IPS-20b (cell line): ENCODE results near the gene GABBR2.

Experiments used
- H3K27ac ChIP-seq: one replicate; pipeline ENCODE4 v1.5.1; 2013; ENCODE audit warnings: low read length
- H3K27me3 ChIP-seq: 2 replicates; pipeline ENCODE4 v1.6.1; 2013; ENCODE audit warnings: mild to moderate bottlenecking, low read length, inconsistent platforms; ENCODE audit not compliant: insufficient read depth
- H3K36me3 ChIP-seq: 2 replicates; pipeline ENCODE4 v1.6.1; 2013; ENCODE audit warnings: low read depth, mild to moderate bottlenecking, inconsistent platforms, low read length, moderate library complexity; ENCODE audit not compliant: insufficient read depth
- H3K4me1 ChIP-seq: 2 replicates; pipeline ENCODE4 v1.6.1; 2013; ENCODE audit warnings: mild to moderate bottlenecking, control low read depth, inconsistent platforms, low read length, moderate library complexity; ENCODE audit not compliant: insufficient read depth
- H3K4me3 ChIP-seq: 2 replicates; pipeline ENCODE4 v1.5.1; 2013; ENCODE audit warnings: mild to moderate bottlenecking, low read length, inconsistent platforms
- H3K9ac ChIP-seq: 2 replicates; pipeline ENCODE4 v1.6.1; 2013; ENCODE audit warnings: low read depth, mild to moderate bottlenecking, inconsistent platforms, low read length, moderate library complexity
- H3K9me3 ChIP-seq: 2 replicates; pipeline ENCODE4 v1.6.1; 2013; ENCODE audit warnings: mild to moderate bottlenecking, low read depth, low read length, inconsistent platforms; ENCODE audit not compliant: insufficient read depth

Gene GABBR2

GRCh38 chr9:98584059-98584458 is 124.7 kb downstream of the GABBR2 start:
- Histone ChIP-seq H3K36me3 (no peaks in the 10 kb centered on the region), H3K27me3 (no peaks in the 10 kb centered on the region), H3K9ac (no peak overlapping the region), H3K4me1 (no peaks in the 10 kb centered on the region), H3K9me3 (no peaks in the 10 kb centered on the region), H3K4me3 (no peak overlapping the region), H3K27ac (no peak overlapping the region)

GRCh38 chr9:98583417-98583816 is 125.3 kb downstream of the GABBR2 start:
- H3K4me3 ChIP-seq = no peak overlapping the region
- no peaks in the 10 kb centered on the region for H3K4me1 ChIP-seq
- H3K36me3 ChIP-seq = no peaks in the 10 kb centered on the region
- H3K27me3 ChIP-seq = no peaks in the 10 kb centered on the region
- no peak overlapping the region for H3K27ac ChIP-seq
- H3K9me3 ChIP-seq = no peaks in the 10 kb centered on the region
- no peak overlapping the region for H3K9ac ChIP-seq

DNA sequence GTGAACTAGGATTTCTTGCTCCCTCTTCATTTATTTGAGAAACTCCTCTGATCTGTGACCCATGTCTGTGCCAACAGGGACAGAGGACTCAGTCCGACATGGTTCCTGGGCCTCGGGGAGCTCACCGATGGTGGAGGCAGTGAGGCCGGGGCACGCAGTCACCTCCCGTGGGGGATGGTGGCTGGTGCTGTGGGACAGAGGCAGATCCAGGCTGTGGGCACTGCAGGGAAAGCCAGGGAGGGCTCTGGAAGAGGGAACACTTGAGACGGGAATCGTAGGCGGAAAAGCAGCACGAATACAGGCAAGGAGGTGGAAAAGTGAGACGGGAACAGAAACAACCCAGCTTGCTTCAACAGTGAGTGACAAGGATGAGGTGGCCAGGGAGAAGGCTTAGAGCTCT is 127.8 kb downstream of the GABBR2 start:
- Histone ChIP-seq H3K4me1 (no peaks in the 10 kb centered on the region), H3K4me3 (no peak overlapping the region), H3K27ac (no peak overlapping the region), H3K36me3 (no peaks in the 10 kb centered on the region), H3K9ac (no peak overlapping the region), H3K27me3 (no peaks in the 10 kb centered on the region), H3K9me3 (no peaks in the 10 kb centered on the region)

DNA sequence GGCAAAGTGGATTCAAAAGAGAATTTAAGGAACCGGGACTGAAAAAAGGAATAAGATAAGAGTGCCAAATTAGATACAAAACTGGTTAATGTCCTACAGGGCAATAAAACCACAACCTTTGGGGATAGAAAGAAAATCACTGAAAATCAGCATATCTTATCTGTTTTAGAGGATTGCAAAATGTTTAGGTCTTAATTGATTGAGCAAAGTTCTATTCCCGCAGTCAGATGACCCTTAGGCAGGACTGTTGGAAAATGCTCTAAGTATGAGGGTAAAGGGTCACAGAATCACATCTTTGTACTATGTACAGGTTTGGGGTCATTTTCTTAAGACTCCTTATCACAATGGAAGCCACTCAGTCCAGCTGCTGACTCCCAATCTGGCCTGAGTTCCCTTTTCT is 129.0 kb downstream of the GABBR2 start:
- Histone ChIP-seq H3K27ac (no peak overlapping the region), H3K27me3 (no peaks in the 10 kb centered on the region), H3K4me3 (no peak overlapping the region), H3K36me3 (no peaks in the 10 kb centered on the region), H3K9me3 (no peaks in the 10 kb centered on the region), H3K9ac (no peak overlapping the region), H3K4me1 (no peaks in the 10 kb centered on the region)

DNA sequence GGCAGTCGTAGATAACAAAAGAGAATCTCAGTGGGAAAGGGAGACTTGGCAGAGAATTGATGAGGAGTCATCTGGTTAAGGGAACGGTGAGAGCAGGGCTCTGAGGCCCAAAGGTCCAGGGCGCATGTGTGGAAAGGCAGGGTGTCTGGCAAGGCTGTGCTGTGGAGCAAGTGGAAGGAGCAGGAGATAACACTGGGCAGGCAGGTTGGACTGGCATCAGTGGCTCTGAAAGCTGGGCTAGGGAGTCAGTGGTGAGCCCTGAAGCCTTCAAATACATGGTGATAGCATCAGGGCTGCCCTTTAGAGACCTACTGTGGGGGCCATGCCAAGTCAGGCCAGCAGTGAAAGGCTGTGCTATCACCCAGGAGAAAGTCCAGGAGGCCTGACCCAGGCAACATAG is 131.3 kb downstream of the GABBR2 start:
- H3K27ac ChIP-seq = no peak overlapping the region
- H3K4me1 ChIP-seq = no peaks in the 10 kb centered on the region
- no peaks in the 10 kb centered on the region for H3K36me3 ChIP-seq
- H3K4me3 ChIP-seq = no peak overlapping the region
- no peak overlapping the region for H3K9ac ChIP-seq
- no peaks in the 10 kb centered on the region for H3K9me3 ChIP-seq
- no peaks in the 10 kb centered on the region for H3K27me3 ChIP-seq

GRCh38 chr9:98576859-98577258 is 131.9 kb downstream of the GABBR2 start:
- Histone ChIP-seq H3K4me3 (no peak overlapping the region), H3K27ac (no peak overlapping the region), H3K36me3 (no peaks in the 10 kb centered on the region), H3K9ac (no peak overlapping the region), H3K4me1 (no peaks in the 10 kb centered on the region), H3K27me3 (no peaks in the 10 kb centered on the region), H3K9me3 (no peaks in the 10 kb centered on the region)

- H3K9me3 ChIP-seq = no peaks in the 10 kb centered on the region
- H3K27me3 ChIP-seq = no peaks in the 10 kb centered on the region
- H3K4me1 ChIP-seq = no peaks in the 10 kb centered on the region
- no peak overlapping the region for H3K9ac ChIP-seq
- H3K27ac ChIP-seq = no peak overlapping the region
- no peaks in the 10 kb centered on the region for H3K36me3 ChIP-seq
- H3K4me3 ChIP-seq = no peak overlapping the region
Measured at GRCh38 chr9:98576354-98576753, 132.4 kb downstream of the GABBR2 start.

DNA sequence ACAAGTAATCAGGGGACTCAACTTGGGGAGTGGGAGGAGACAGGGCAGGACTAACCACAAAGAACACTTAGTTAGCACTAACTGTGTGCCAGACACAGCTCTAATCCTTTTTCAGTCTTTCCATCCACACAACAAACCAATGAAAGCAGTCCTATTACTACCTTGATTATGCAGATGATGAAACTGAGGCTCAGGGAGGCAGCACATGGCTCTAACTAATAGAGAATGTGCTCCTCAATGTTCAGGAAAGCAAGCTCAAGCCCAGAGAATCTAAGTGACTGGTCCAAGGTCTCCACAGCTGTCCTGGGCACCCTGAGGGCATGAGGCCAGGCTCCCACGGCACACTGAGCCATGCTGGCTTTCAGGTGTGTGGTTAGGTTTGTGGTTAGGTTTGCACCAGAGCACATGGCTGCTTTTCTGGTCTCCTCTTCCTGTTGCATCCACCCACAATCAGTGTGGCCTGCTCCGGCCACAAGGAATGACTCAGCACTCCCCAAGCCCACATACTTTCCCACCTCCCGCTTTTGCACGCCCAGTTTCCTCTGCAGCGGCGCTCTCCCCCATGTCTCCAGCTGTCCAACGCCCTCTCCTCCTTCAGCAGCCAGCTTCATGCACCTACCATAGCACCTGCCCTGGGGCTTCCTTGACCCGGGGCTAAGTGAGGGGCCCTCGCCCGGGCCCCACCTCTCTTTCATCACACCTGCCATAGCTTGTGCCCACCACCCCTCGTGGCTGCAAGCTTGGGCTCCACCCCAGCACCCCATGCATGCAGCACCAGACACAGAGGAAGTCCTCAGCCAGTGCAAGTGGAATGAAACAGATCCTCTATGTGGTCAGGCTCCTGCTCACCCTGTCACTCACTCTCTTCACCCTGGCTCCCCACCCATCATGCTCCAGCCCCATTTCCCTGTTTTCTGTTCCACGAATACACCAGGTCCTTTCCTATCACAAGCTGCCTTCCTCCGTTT is 133.1 kb downstream of the GABBR2 start:
- H3K27ac ChIP-seq = no peak overlapping the region

DNA sequence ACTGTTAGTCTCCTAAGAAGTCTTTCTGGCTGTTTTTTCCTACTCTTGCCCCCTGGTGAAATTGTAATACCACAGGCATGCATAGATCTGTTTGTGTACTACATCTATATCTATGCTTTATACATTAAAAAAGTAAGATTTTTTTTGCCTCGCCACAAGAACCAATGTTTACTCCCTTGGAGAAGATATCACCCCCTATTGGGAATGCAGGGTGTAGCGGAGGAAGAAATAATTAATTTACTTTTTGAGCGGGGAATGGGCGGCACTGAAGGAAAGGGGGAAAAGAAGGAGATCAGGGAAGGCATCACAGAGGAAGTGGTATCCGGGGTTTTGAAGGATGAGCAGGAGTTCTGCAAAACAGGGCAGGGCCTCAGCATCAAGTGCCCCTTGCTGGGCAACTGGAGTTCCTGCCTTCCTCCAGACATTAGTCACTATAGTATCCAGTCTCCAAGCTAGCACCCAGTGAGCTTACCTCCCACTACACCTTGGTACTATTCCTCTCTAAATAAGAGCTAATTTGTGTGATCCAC is 134.9 kb downstream of the GABBR2 start:
- Histone ChIP-seq H3K4me1 (no peaks in the 10 kb centered on the region), H3K27me3 (no peaks in the 10 kb centered on the region), H3K4me3 (no peak overlapping the region), H3K9ac (no peak overlapping the region), H3K36me3 (no peaks in the 10 kb centered on the region), H3K27ac (no peak overlapping the region), H3K9me3 (no peaks in the 10 kb centered on the region)

More for the DNA sequence above, 133.1 kb downstream of the GABBR2 start:
- H3K9ac ChIP-seq = no peak overlapping the region
- H3K4me3 ChIP-seq = no peak overlapping the region
- H3K36me3 ChIP-seq = no peaks in the 10 kb centered on the region
- H3K9me3 ChIP-seq = no peaks in the 10 kb centered on the region
- no peaks in the 10 kb centered on the region for H3K27me3 ChIP-seq
- H3K4me1 ChIP-seq = no peaks in the 10 kb centered on the region

DNA sequence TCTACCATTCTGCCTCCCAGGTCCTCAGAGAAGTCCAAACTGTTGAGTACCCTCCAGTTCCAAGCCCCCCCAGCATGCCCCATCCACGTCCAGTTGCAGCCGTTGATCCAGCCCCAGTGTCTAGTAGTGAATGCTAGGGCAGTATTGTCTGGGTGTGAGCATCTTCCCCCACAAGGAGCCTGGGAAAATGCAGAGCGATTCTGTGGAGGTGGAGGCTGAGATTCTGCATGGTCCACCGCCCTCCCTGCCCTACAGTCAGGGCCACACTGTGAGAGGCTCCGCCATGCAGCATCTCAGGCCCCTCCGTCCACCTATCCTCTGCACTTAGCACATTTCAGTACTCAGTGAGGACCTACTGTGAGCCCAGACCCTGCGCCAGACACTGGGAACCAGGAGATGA is 135.9 kb downstream of the GABBR2 start:
- H3K36me3 ChIP-seq = no peaks in the 10 kb centered on the region
- no peaks in the 10 kb centered on the region for H3K4me1 ChIP-seq
- H3K27me3 ChIP-seq = no peaks in the 10 kb centered on the region
- no peak overlapping the region for H3K4me3 ChIP-seq
- no peaks in the 10 kb centered on the region for H3K9me3 ChIP-seq
- H3K27ac ChIP-seq = no peak overlapping the region
- no peak overlapping the region for H3K9ac ChIP-seq

DNA sequence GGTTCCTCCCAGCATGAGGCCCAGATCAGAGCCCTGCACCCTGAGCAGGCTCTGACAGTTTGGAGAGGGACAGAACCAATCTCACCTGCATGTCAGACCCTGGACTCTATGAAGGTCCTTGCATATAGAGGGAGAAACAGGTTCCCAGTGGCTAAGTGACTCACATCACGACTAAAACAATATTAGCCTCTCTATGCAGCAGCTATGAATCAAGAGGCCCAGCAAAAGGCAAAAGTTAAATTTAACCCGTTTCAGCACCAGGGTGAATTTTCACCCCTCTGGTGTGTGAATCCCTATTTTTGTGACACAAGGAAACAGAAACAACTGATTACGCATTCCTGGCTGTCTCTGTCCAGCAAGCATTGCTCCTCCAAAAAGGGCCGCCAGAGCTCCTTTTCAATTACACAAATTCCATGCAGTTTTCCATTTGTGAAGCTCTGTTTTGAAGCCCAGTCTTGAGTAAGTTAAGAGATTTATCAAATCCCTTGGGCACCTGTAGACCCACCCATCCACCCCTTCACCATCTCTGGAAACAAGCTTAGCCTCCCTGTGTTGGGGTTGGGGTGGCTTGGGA is 136.6 kb downstream of the GABBR2 start:
- H3K27me3 ChIP-seq = no peaks in the 10 kb centered on the region
- no peaks in the 10 kb centered on the region for H3K4me1 ChIP-seq
- H3K4me3 ChIP-seq = no peak overlapping the region
- H3K9ac ChIP-seq = no peak overlapping the region
- no peaks in the 10 kb centered on the region for H3K36me3 ChIP-seq
- H3K27ac ChIP-seq = no peak overlapping the region
- no peaks in the 10 kb centered on the region for H3K9me3 ChIP-seq

DNA sequence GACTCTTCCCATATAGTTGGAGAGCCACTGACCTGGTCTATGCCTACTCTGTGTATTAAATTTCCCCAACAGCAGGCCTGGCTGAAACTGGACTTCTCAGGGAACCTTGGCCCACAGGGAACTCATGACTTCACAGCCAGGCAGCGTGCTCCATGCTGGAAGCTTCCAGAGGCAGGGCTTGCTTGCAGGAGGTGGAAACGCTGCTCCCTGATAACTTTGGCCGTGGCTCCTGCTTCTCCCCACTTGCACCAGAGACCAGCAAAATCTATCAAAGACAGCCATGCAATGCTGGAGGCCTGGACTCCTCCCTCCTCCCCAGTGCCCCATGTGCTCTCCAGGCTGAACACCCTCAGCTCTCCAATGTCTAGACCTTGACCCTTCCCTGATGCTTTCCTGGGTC is 137.1 kb downstream of the GABBR2 start:
- no peak overlapping the region for H3K27ac ChIP-seq
- H3K4me3 ChIP-seq = no peak overlapping the region
- H3K4me1 ChIP-seq = no peaks in the 10 kb centered on the region
- H3K9me3 ChIP-seq = no peaks in the 10 kb centered on the region
- no peaks in the 10 kb centered on the region for H3K27me3 ChIP-seq
- no peaks in the 10 kb centered on the region for H3K36me3 ChIP-seq
- H3K9ac ChIP-seq = no peak overlapping the region
